SK-N-SH treated with all-trans-retinoic acid at 6 μM for 48 hours (cell line): ENCODE measurements around the gene XRCC4.

Experiments
- ATAC-seq: fragments of 200-7000 bp; cut with Tn5 transposase; 3 replicates; pipeline ENCODE4 v1.9.1; 2020; ENCODE audit warnings: mild to moderate bottlenecking, moderate library complexity
- ARNTL ChIP-seq: fragments of 450-650 bp; formaldehyde crosslinking; IDR thresholded peaks from 2 replicates; pipeline ENCODE4 v1.5.0; 2020; ENCODE audit warnings: low read depth, mild to moderate bottlenecking, moderate library complexity, borderline replicate concordance
- BACH2 ChIP-seq: fragments of 250-450 bp; sonication (Bioruptor Pico); IDR thresholded peaks from 2 replicates; pipeline ENCODE4 v1.9.0; 2021; ENCODE audit warnings: mild to moderate bottlenecking, borderline replicate concordance
- CREB5 ChIP-seq: fragments of 250-450 bp; sonication (Bioruptor Pico); IDR thresholded peaks from 2 replicates; pipeline ENCODE4 v1.5.1; 2020; ENCODE audit warnings: low read depth, mild to moderate bottlenecking, moderate library complexity
- CSDC2 ChIP-seq: fragments of 250-450 bp; sonication (Bioruptor Pico); IDR thresholded peaks from 2 replicates; pipeline ENCODE4 v1.5.0; 2020; ENCODE audit warnings: mild to moderate bottlenecking, moderate library complexity
- CSRNP3 ChIP-seq: fragments of 250-450 bp; sonication (Bioruptor Pico); IDR thresholded peaks from 2 replicates; pipeline ENCODE4 v1.5.1; 2021; ENCODE audit warnings: mild to moderate bottlenecking, moderate library complexity
- ESRRG ChIP-seq: fragments of 250-450 bp; sonication (Bioruptor Pico); IDR thresholded peaks from 2 replicates; pipeline ENCODE4 v1.6.1; 2021; ENCODE audit warnings: mild to moderate bottlenecking
- GLIS3 ChIP-seq: fragments of 250-450 bp; sonication (Bioruptor Pico); IDR thresholded peaks from 2 replicates; pipeline ENCODE4 v1.5.0; 2020; ENCODE audit warnings: mild to moderate bottlenecking, moderate library complexity
- ISL1 ChIP-seq: fragments of 250-450 bp; sonication (Bioruptor Pico); IDR thresholded peaks from 2 replicates; pipeline ENCODE4 v2.1.2; 2022; ENCODE audit warnings: mild to moderate bottlenecking, moderate library complexity
- OSR1 ChIP-seq: fragments of 250-450 bp; sonication (Bioruptor Pico); IDR thresholded peaks from 2 replicates; pipeline ENCODE4 v1.8.0; 2022; ENCODE audit warnings: moderate library complexity, mild to moderate bottlenecking, inconsistent platforms
- PATZ1 ChIP-seq: fragments of 250-450 bp; sonication (Bioruptor Pico); IDR thresholded peaks from 2 replicates; pipeline ENCODE4 v1.8.0; 2020; ENCODE audit warnings: mild to moderate bottlenecking, moderate library complexity, borderline replicate concordance
- POU6F1 ChIP-seq: fragments of 250-450 bp; sonication (Bioruptor Pico); IDR thresholded peaks from 2 replicates; pipeline ENCODE4 v1.8.0; 2021; ENCODE audit warnings: low read depth, mild to moderate bottlenecking, moderate library complexity, borderline replicate concordance
- PPARA ChIP-seq: fragments of 250-450 bp; sonication (Bioruptor Pico); IDR thresholded peaks from 2 replicates; pipeline ENCODE4 v1.5.0; 2020; ENCODE audit warnings: mild to moderate bottlenecking, borderline replicate concordance
- RARB ChIP-seq: fragments of 250-450 bp; sonication (Bioruptor Pico); IDR thresholded peaks from 2 replicates; pipeline ENCODE4 v1.8.0; 2021; ENCODE audit warnings: mild to moderate bottlenecking, moderate library complexity
- TCF4 ChIP-seq: fragments of 250-450 bp; sonication (Bioruptor Pico); IDR thresholded peaks from 2 replicates; pipeline ENCODE4 v1.8.0; 2021; ENCODE audit warnings: mild to moderate bottlenecking, moderate library complexity, borderline replicate concordance
- TOX ChIP-seq: fragments of 250-450 bp; sonication (Bioruptor Pico); IDR thresholded peaks from 2 replicates; pipeline ENCODE4 v1.8.0; 2021; ENCODE audit warnings: mild to moderate bottlenecking, moderate library complexity, borderline replicate concordance
- TSHZ2 ChIP-seq: fragments of 250-450 bp; sonication (Bioruptor Pico); IDR thresholded peaks from 2 replicates; pipeline ENCODE4 v1.5.0; 2020; ENCODE audit warnings: mild to moderate bottlenecking, moderate library complexity
- ZC3H10 ChIP-seq: fragments of 250-450 bp; sonication (Bioruptor Pico); IDR thresholded peaks from 2 replicates; pipeline ENCODE4 v1.5.1; 2021; ENCODE audit warnings: mild to moderate bottlenecking, moderate library complexity
- ZFP3 ChIP-seq: fragments of 250-450 bp; sonication (Bioruptor Pico); IDR thresholded peaks from 2 replicates; pipeline ENCODE4 v1.5.0; 2020; ENCODE audit warnings: mild to moderate bottlenecking, moderate library complexity
- ZFP30 ChIP-seq: fragments of 450-650 bp; formaldehyde crosslinking; IDR thresholded peaks from 2 replicates; pipeline ENCODE4 v1.5.0; 2022; ENCODE audit warnings: mild to moderate bottlenecking, moderate library complexity
- ZNF565 ChIP-seq: fragments of 450-650 bp; formaldehyde crosslinking; conservative IDR thresholded peaks from 2 replicates; pipeline ENCODE4 v1.5.0; 2020; ENCODE audit warnings: low read depth, mild to moderate bottlenecking, moderate library complexity
- ZNF70 ChIP-seq: fragments of 450-650 bp; formaldehyde crosslinking; IDR thresholded peaks from 2 replicates; pipeline ENCODE4 v1.5.0; 2020; ENCODE audit warnings: mild to moderate bottlenecking, moderate library complexity
- ZNF8 ChIP-seq: fragments of 450-650 bp; formaldehyde crosslinking; IDR thresholded peaks from 2 replicates; pipeline ENCODE4 v1.5.0; 2020; ENCODE audit warnings: mild to moderate bottlenecking, moderate library complexity

XRCC4 gene

GRCh38 chr5:83396662-83397061 lies 319.3 kb downstream of the XRCC4 start (continued):
- TF ChIP-seq PATZ1 (CRISPR knock-in tag) (no peak), CSDC2 (no peak), ZNF8 (CRISPR knock-in tag) (no peak), ZFP30 (CRISPR knock-in tag) (no peak), CREB5 (no peak), ESRRG (CRISPR knock-in tag) (no peak), ISL1 (no peak)

- no peak for ATAC-seq
- TF ChIP-seq ZFP3 (CRISPR knock-in tag) = no peak
- TF ChIP-seq TSHZ2 = no peak
- no peak for TF ChIP-seq ZFP30 (CRISPR knock-in tag)
- TF ChIP-seq ZNF70 (CRISPR knock-in tag) = no peak
- no peak for TF ChIP-seq CREB5
- TF ChIP-seq ESRRG (CRISPR knock-in tag) = no peak
- no peak for TF ChIP-seq POU6F1
- no peak for TF ChIP-seq ZNF565
- TF ChIP-seq ARNTL = no peak
- TF ChIP-seq CSDC2 = no peak
- TF ChIP-seq BACH2 = no peak
- no peak for TF ChIP-seq TOX (CRISPR knock-in tag)
- TF ChIP-seq, all 23 proteins: peak for 0
Measured at GRCh38 chr5:83397658-83398057, 320.3 kb downstream of the XRCC4 start.

GRCh38 chr5:83400241-83400640 lies 322.9 kb downstream of the XRCC4 start:
- ATAC-seq = no peak
- TF ChIP-seq BACH2 = no peak
- no peak for TF ChIP-seq OSR1 (CRISPR knock-in tag)
- TF ChIP-seq ARNTL = no peak
- TF ChIP-seq PATZ1 (CRISPR knock-in tag) = no peak
- TF ChIP-seq CSDC2 = no peak
- no peak for TF ChIP-seq GLIS3
- no peak for TF ChIP-seq CREB5
- no peak for TF ChIP-seq ZNF8 (CRISPR knock-in tag)
- TF ChIP-seq ZC3H10 (CRISPR knock-in tag) = no peak
- no peak for TF ChIP-seq PPARA
- TF ChIP-seq RARB (CRISPR knock-in tag) = no peak
- no peak for TF ChIP-seq TOX (CRISPR knock-in tag)
- no peak for TF ChIP-seq CSRNP3
- TF ChIP-seq TCF4 (CRISPR knock-in tag) = no peak
- no peak for TF ChIP-seq ZFP30 (CRISPR knock-in tag)
- no peak for TF ChIP-seq ZFP3 (CRISPR knock-in tag)
- no peak for TF ChIP-seq ZNF565
- TF ChIP-seq ESRRG (CRISPR knock-in tag) = no peak
- no peak for TF ChIP-seq POU6F1
